HG03469 (cell line): ENCODE measurements around the gene CD74.
A peak's percentile ranks its signal among the peaks of the same experiment; 100 is the strongest.

Source experiments
- ATAC-seq: cut with Tn5 transposase; IDR thresholded peaks from one replicate; pipeline ENCODE4 v1.9.1; 2021; ENCODE audit warnings: mild to moderate bottlenecking, moderate library complexity, moderate number of reproducible peaks; ENCODE audit not compliant: unreplicated experiment

The CD74 gene

GRCh38 chr5:150410524-150411244 is 2.0 kb downstream of the CD74 start:
- no peak for ATAC-seq

GRCh38 chr5:150409638-150410523 is 2.8 kb downstream of the CD74 start:
- no peak for ATAC-seq

GRCh38 chr5:150408231-150408943 is 4.3 kb downstream of the CD74 start:
- no peak for ATAC-seq

GRCh38 chr5:150407096-150407720 is 5.5 kb downstream of the CD74 start:
- no peak for ATAC-seq

- ATAC-seq: no peak
Observed at GRCh38 chr5:150406723-150407095, 6.0 kb downstream of the CD74 start.

- ATAC-seq: no peak
Observed at GRCh38 chr5:150406103-150406722, 6.5 kb downstream of the CD74 start.

- no peak for ATAC-seq
Observed at GRCh38 chr5:150404941-150405816, 7.5 kb downstream of the CD74 start.

- ATAC-seq: no peak
Observed at GRCh38 chr5:150404535-150404934, 8.2 kb downstream of the CD74 start.

- ATAC-seq: no peak
Observed at GRCh38 chr5:150404121-150404520, 8.6 kb downstream of the CD74 start.

- ATAC-seq: no peak
Observed at GRCh38 chr5:150402901-150403342, 9.8 kb downstream of the CD74 start.

- no peak for ATAC-seq
Observed at GRCh38 chr5:150402229-150402773, 10.4 kb downstream of the CD74 start.

GRCh38 chr5:150401376-150402228 is 11.1 kb downstream of the CD74 start:
- no peak for ATAC-seq

- ATAC-seq: no peak
Observed at GRCh38 chr5:150401076-150401375, 11.7 kb downstream of the CD74 start.

- ATAC-seq: no peak
Observed at GRCh38 chr5:150400316-150401075, 12.2 kb downstream of the CD74 start.

GRCh38 chr5:150399524-150400211 is 13.0 kb downstream of the CD74 start:
- ATAC-seq: peak; percentile 2

- ATAC-seq: peak; percentile 44
Observed at GRCh38 chr5:150398722-150399523, 13.8 kb downstream of the CD74 start.
